GM13976 (cell line): ENCODE results near the gene DDX39A.
A peak's percentile ranks its signal among the peaks of the same experiment; 100 is the strongest.
"Not testable (repeated sequence)": the region's sequence is repeated elsewhere in the genome, so short reads cannot be mapped to it uniquely, and the experiment has no call there.

Experiments
- DNase-seq: peaks from one replicate; pipeline ENCODE4 v3.0.0; 2012; ENCODE audit warnings: low spot score
- in situ Hi-C: fragments of 300-500 bp; cut with MboI; formaldehyde crosslinking; loops from one replicate; pipeline ENCODE4 v1.12.0; 2022; ENCODE audit warnings: low sequenced_read_pairs, mixed read lengths, inconsistent platforms; ENCODE audit not compliant: unreplicated experiment
- TF ChIP-seq, protein P1 (sequence below): IDR thresholded peaks from 2 replicates; pipeline ENCODE4 v1.5.1; 2012; ENCODE audit warnings: borderline replicate concordance, mild to moderate bottlenecking; ENCODE audit not compliant: insufficient read depth; ENCODE audit errors: extremely low read depth, missing control alignments, control extremely low read depth

The DDX39A gene

GRCh38 chr19:14381689-14382474 lies 37.3 kb downstream of the DDX39A start:
- DNase-seq = peak; percentile 25
- in situ Hi-C loops = no loop called here
- TF ChIP-seq, protein P1, sequence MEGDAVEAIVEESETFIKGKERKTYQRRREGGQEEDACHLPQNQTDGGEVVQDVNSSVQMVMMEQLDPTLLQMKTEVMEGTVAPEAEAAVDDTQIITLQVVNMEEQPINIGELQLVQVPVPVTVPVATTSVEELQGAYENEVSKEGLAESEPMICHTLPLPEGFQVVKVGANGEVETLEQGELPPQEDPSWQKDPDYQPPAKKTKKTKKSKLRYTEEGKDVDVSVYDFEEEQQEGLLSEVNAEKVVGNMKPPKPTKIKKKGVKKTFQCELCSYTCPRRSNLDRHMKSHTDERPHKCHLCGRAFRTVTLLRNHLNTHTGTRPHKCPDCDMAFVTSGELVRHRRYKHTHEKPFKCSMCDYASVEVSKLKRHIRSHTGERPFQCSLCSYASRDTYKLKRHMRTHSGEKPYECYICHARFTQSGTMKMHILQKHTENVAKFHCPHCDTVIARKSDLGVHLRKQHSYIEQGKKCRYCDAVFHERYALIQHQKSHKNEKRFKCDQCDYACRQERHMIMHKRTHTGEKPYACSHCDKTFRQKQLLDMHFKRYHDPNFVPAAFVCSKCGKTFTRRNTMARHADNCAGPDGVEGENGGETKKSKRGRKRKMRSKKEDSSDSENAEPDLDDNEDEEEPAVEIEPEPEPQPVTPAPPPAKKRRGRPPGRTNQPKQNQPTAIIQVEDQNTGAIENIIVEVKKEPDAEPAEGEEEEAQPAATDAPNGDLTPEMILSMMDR = no peak

DNA sequence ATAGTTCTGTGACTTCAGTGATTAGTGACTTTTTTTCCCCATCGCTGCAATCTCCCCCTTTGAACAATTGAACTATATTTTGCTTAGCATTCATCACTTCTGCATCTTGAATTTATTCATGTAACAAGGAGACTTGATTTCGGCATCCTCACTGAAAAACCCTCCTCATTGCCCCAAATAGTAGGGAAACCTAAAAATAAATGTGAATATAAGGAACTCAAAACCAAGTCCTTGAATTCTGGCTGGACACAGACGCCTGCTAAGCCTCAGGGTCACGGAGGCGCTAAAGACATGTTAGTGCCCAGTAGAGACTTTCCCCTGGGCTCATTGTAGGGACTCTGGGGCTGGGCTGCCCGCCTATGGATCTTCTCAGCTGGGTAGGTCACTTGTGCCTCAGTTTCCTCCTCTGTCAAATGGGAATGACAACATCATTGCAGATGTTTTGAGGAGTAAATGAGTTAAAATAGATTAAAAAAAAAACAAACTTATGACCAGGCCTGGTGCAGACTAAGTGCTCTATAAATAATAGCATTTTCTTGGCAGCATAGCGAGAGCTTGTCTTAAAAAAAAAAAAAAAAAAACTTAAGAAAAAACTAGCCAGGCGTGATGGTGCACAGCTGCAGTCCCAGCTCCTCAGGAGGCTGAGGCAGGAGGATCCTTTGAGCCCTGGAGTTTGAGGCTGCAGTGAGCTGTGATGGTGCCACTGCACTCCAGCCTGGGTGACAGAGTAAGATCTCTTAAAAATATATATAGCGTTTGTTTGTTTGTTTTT lies 39.7 kb downstream of the DDX39A start:
- in situ Hi-C loops = no loop called here
- DNase-seq = no peak
- TF ChIP-seq, protein P1 = no peak

DNA sequence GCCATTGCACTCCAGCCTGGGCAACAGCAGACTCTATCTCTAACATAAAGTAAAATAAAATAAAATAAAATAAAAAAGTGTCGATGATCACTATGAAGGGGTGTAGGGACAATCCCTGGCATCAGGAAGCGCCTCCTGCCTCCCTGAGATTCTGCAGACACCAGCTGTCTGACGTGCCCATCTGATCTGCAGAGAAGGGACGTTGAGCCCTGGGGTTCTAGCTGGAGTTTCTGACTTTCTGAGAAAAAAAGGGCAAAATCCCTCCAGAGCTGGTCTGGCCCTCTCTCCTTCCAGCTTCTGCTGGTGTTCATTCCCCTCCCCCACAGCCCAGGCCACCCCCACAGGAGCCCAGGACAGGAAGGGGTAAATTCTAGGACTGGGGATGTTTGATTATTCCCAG lies 40.3 kb downstream of the DDX39A start:
- in situ Hi-C loops = no loop called here

DNA sequence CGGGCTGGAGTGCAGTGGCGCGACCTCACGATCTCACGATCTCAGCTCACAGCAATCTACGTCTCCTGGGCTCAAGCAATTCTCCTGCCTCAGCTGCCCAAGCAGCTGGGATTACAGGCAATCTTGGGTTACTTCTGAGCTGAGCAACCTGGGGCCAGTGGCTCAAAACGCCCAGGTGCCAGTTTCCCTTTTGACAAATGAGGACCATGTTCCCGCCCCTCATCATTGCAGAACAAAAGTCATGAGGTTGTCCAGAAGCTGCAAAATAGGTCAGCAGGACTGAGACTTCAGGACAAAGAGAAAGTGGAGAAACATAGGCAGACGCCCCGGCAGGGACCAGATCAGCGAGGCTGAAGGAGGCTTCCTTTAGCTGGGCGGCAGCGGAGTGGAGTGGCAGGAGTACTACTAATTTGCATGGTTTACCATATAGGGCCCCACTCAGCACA lies 41.2 kb downstream of the DDX39A start:
- in situ Hi-C loops = no loop called here
- DNase-seq = no peak
- TF ChIP-seq, protein P1 = no peak

More for the DNA sequence above, 40.3 kb downstream of the DDX39A start:
- no peak for DNase-seq
- TF ChIP-seq, protein P1 = no peak

- TF ChIP-seq, protein P1 = no peak
- no peak for DNase-seq
- in situ Hi-C loops = no loop called here
Measured at GRCh38 chr19:14375582-14376291, 43.4 kb downstream of the DDX39A start.

- DNase-seq = peak; percentile 77
- TF ChIP-seq, protein P1 = no peak
- in situ Hi-C loops = no loop called here
Measured at GRCh38 chr19:14375055-14375581, 44.0 kb downstream of the DDX39A start.

- in situ Hi-C loops = not testable (repeated sequence)
Measured at GRCh38 chr19:14374313-14374712, 44.8 kb downstream of the DDX39A start.

DNA sequence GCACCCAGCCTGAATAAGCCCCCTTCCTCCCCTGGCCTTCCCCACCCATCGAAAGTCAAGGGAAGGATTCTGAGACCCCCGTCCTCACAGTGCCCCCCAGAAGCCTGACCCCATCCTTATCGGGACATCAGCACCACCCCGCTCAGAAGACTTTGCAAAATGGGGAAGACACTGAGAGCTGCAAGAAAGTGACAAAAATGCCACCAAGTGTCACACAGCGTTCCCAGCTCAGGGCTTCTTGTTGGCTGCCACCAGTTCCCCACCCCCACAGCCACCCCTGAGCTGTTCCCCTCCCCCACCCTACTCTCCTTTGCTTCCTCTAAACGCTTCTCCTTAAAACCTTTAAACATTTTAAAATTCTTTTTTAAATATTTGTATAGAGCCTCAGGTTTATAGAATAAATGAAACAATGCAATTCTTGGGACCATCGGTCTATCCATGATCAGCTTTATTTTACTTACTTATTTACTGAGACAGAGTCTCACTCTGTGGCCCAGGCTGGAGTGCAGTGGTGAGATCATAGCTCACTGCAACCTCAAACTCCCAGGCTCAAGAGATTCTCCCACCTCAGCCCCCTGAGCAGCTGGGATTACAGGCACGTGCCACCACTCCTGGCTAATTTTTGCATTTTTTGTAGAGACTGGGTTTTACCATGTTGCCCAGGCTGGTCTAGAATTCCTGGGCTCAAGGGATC lies 46.6 kb downstream of the DDX39A start:
- DNase-seq, in situ Hi-C loops: not testable (repeated sequence)

More at GRCh38 chr19:14374313-14374712, 44.8 kb downstream of the DDX39A start:
- not testable (repeated sequence) for DNase-seq
